Aorta (tissue), 5 donors: Measurements from ENCODE around the gene PMEPA1. TPM values are rescaled to one million over a fixed set of nuclear protein-coding genes. Genes with fewer than 3 reads are reported as not detected.
A peak's percentile ranks its signal among the peaks of the same experiment; 100 is the strongest.

Experiments used
- ATAC-seq: fragments of 200-7000 bp; cut with Tn5 transposase; one replicate; pipeline ENCODE4 v1.9.1; 2022; ENCODE audit warnings: moderate library complexity; ENCODE audit not compliant: low FRiP score
- DNase-seq, 2 donors: peaks; one replicate each; pipeline ENCODE4 v3.0.0-alpha.2; 2020
- H3K27ac ChIP-seq, 2 donors: one replicate each; pipeline ENCODE4 v1.5.1; 2013; ENCODE audit warnings: low read length in 2 of 2, mild to moderate bottlenecking in 2 of 2, moderate library complexity in 2 of 2, control low read depth in 1 of 2, inconsistent platforms in 1 of 2, low read depth in 1 of 2
- H3K27me3 ChIP-seq, 2 donors: one replicate each; pipeline ENCODE4 v1.6.1; 2013; ENCODE audit warnings: control low read depth in 1 of 2, low read length in 1 of 2, mild to moderate bottlenecking in 1 of 2, moderate library complexity in 1 of 2; ENCODE audit not compliant: insufficient read depth in 2 of 2, control insufficient read depth in 1 of 2
- H3K36me3 ChIP-seq, 2 donors: one replicate each; pipeline ENCODE4 v1.6.1; 2013; ENCODE audit warnings: control low read depth in 1 of 2, low read length in 1 of 2, mild to moderate bottlenecking in 1 of 2; ENCODE audit not compliant: insufficient read depth in 2 of 2, control insufficient read depth in 1 of 2
- H3K4me1 ChIP-seq, 2 donors: one replicate each; pipeline ENCODE4 v1.6.1; 2013; ENCODE audit warnings: low read length in 2 of 2, control low read depth in 1 of 2, mild to moderate bottlenecking in 1 of 2, moderate library complexity in 1 of 2; ENCODE audit not compliant: insufficient read depth in 2 of 2, control insufficient read depth in 1 of 2
- H3K4me3 ChIP-seq, 2 donors: one replicate each; pipeline ENCODE4 v1.5.1; 2013; ENCODE audit warnings: low read length in 2 of 2, control low read depth in 1 of 2, mild to moderate bottlenecking in 1 of 2
- H3K9me3 ChIP-seq: one replicate; pipeline ENCODE4 v1.6.1; 2013; ENCODE audit warnings: mild to moderate bottlenecking, low read length; ENCODE audit not compliant: control insufficient read depth
- WGBS, 2 donors: extraction: QIAGEN DNeasy Blood & Tissue Kit; methylation state at CpG; one replicate each; pipeline ENCODE4 v1.1.7; 2013; 5-methylcytosine and 5-hydroxymethylcytosine counted together
- intact Hi-C, 2 donors: fragments of 100-400 bp; cut with DNase I; formaldehyde crosslinking; loops; one replicate each; pipeline versions ENCODE4 v1.14.2 to v1.15.0; 2022
- polyA plus RNA-seq, 2 donors: library from polyadenylated mRNA; stranded (reverse); fragments of 200-250 nt; gene quantifications; one replicate each; pipeline ENCODE4 v1.2.3, GENCODE V29; 2013
- total RNA-seq, 2 donors: library from RNA; stranded (reverse); fragmentation: NEBNext Ultra II Directional; extraction: Animal tissue kit (Norgen Biotek cat#: 25700); gene quantifications; one replicate each; pipeline ENCODE4 v1.2.1, GENCODE V29; 2021
- donor health status: healthy with polysubstance abuse.
- donor health status: Bipolar disorder and iron deficiency.
- donor health status: DM: no; HTN: no; CAD: no.
- donor health status: DM: no; HTN: no; CAD: no.
- donor health status: DM: yes; HTN: yes; CAD: no.

PMEPA1 gene
- total and polyA plus RNA-seq, 4 donors = 31.4 to 188 (median 107) TPM

- Histone ChIP-seq H3K9me3 (no peaks in the 10 kb centered on the region), H3K36me3 (peaks cover 0 to 2% of the 10 kb centered on the region in 2 donors), H3K27me3 (no peaks in the 10 kb centered on the region), H3K4me1 (no peaks in the 10 kb centered on the region), H3K4me3 (no peak overlapping the region), H3K27ac (no peak overlapping the region)
- DNase-seq = peak in 1 of 2 donors; percentile 72
- no peak for ATAC-seq
- 74 to 76% methylated on average over 28 of the region's 28 CpGs for WGBS, 2 donors
- intact Hi-C loops = loop anchor here (5.0 to 10.0 kb wide), 3 partner anchors 229 to 434 kb away; no protein-coding TSS in a partner anchor
Observed at GRCh38 chr20:57652606-57653545, 56.9 kb downstream of the PMEPA1 start.

GRCh38 chr20:57651881-57652605, 57.8 kb downstream of the PMEPA1 start:
- intact Hi-C loops = loop anchor here (5.0 to 10.0 kb wide), 3 partner anchors 230 to 435 kb away; no protein-coding TSS in a partner anchor
- H3K9me3 ChIP-seq = no peaks in the 10 kb centered on the region

GRCh38 chr20:57650756-57651483, 58.9 kb downstream of the PMEPA1 start:
- intact Hi-C loops = loop anchor here (5.0 to 10.0 kb wide), 3 partner anchors 231 to 436 kb away; no protein-coding TSS in a partner anchor
- ATAC-seq = no peak
- 79 to 81% methylated on average over 23 of the region's 23 CpGs for WGBS, 2 donors
- Histone ChIP-seq H3K9me3 (no peaks in the 10 kb centered on the region), H3K4me1 (no peaks in the 10 kb centered on the region), H3K4me3 (no peak overlapping the region), H3K27ac (no peak overlapping the region), H3K27me3 (no peaks in the 10 kb centered on the region), H3K36me3 (peaks cover 0 to 2% of the 10 kb centered on the region in 2 donors)
- DNase-seq = peak in 1 of 2 donors; percentile 59

More at GRCh38 chr20:57651881-57652605, 57.8 kb downstream of the PMEPA1 start:
- ATAC-seq (no peak), DNase-seq (peak in 1 of 2 donors; percentile 73)
- no peak overlapping the region for H3K27ac ChIP-seq
- no peaks in the 10 kb centered on the region for H3K4me1 ChIP-seq
- H3K36me3 ChIP-seq = peaks cover 0 to 2% of the 10 kb centered on the region in 2 donors
- no peaks in the 10 kb centered on the region for H3K27me3 ChIP-seq
- WGBS, 2 donors = 88 to 89% methylated on average over 47 to 50 of the region's 50 CpGs
- no peak overlapping the region for H3K4me3 ChIP-seq

GRCh38 chr20:57650266-57650665, 59.5 kb downstream of the PMEPA1 start:
- intact Hi-C loops = loop anchor here (5.0 to 10.0 kb wide), 3 partner anchors 232 to 437 kb away; no protein-coding TSS in a partner anchor
- H3K4me1 ChIP-seq = no peaks in the 10 kb centered on the region
- H3K36me3 ChIP-seq = peaks cover 0 to 2% of the 10 kb centered on the region in 2 donors
- H3K4me3 ChIP-seq = no peak overlapping the region
- no peaks in the 10 kb centered on the region for H3K27me3 ChIP-seq
- no peak overlapping the region for H3K27ac ChIP-seq
- peak in 1 of 2 donors; percentile 38 for DNase-seq
- WGBS, 2 donors = 52 to 63% methylated on average over 9 of the region's 9 CpGs
- no peaks in the 10 kb centered on the region for H3K9me3 ChIP-seq
- no peak for ATAC-seq

GRCh38 chr20:57649617-57650015, 60.2 kb downstream of the PMEPA1 start:
- peaks cover 2% of the 10 kb centered on the region for H3K9me3 ChIP-seq
- H3K27ac ChIP-seq = no peak overlapping the region
- 83 to 87% methylated on average over 14 of the region's 14 CpGs for WGBS, 2 donors
- H3K36me3 ChIP-seq = peaks cover 0 to 2% of the 10 kb centered on the region in 2 donors
- ATAC-seq (no peak), DNase-seq (peak in 1 of 2 donors; percentile 55)
- intact Hi-C loops = loop anchor here (5.0 to 10.0 kb wide), 3 partner anchors 233 to 438 kb away; no protein-coding TSS in a partner anchor
- no peak overlapping the region for H3K4me3 ChIP-seq
- H3K27me3 ChIP-seq = no peaks in the 10 kb centered on the region
- no peaks in the 10 kb centered on the region for H3K4me1 ChIP-seq

GRCh38 chr20:57648878-57649616, 60.8 kb downstream of the PMEPA1 start:
- no peaks in the 10 kb centered on the region for H3K27me3 ChIP-seq
- peaks cover 2% of the 10 kb centered on the region for H3K9me3 ChIP-seq
- intact Hi-C loops = no loop called here
- 77 to 79% methylated on average over 15 of the region's 15 CpGs for WGBS, 2 donors
- H3K4me3 ChIP-seq = no peak overlapping the region
- peaks cover 0 to 2% of the 10 kb centered on the region in 2 donors for H3K36me3 ChIP-seq
- H3K27ac ChIP-seq = no peak overlapping the region
- ATAC-seq = no peak
- H3K4me1 ChIP-seq = no peaks in the 10 kb centered on the region
- DNase-seq = no peak

- WGBS, 2 donors = 67 to 71% methylated on average over 23 of the region's 23 CpGs
- Histone ChIP-seq H3K4me3 (no peak overlapping the region), H3K36me3 (peaks cover 0 to 2% of the 10 kb centered on the region in 2 donors), H3K27ac (no peak overlapping the region), H3K27me3 (no peaks in the 10 kb centered on the region), H3K4me1 (no peaks in the 10 kb centered on the region), H3K9me3 (peaks cover 5% of the 10 kb centered on the region)
- no peak for ATAC-seq
- intact Hi-C loops = no loop called here
- DNase-seq = no peak
Observed at GRCh38 chr20:57647933-57648785, 61.7 kb downstream of the PMEPA1 start.
